T-cell (primary cell): ENCODE measurements around the gene GMPR. TPM values are rescaled to one million over a fixed set of nuclear protein-coding genes. Genes with fewer than 3 reads are reported as not detected.

Source experiments
- ATAC-seq, 4 experiments: fragments of 200-7000 bp in 3 of 4; fragments of 150-1000 bp in 1 of 4; cut with Tn5 transposase; replicated peaks in 1 of 4; 1 replicate in 3 of 4; 2 replicates in 1 of 4; pipeline ENCODE4 v1.10.0; 2021; ENCODE audit warnings: moderate library complexity in 3 of 4, mild to moderate bottlenecking in 2 of 4, moderate number of reproducible peaks in 1 of 4
- CTCF ChIA-PET, 2 donors: fragments of 300-600 bp; sonication (Branson Sonifier 250); formaldehyde crosslinking; loops; one replicate each; lab custom pipeline; 2022; ENCODE audit warnings: antibody characterized with exemption in 2 of 2; lab: Charles Lee
- POLR2A ChIA-PET, 2 donors: fragments of 300-600 bp; sonication (Branson Sonifier 250); formaldehyde crosslinking; loops; one replicate each; lab custom pipeline; 2022; ENCODE audit warnings: antibody characterized with exemption in 2 of 2; lab: Charles Lee
- DNase-seq, 35 experiments: peaks; one replicate each; pipeline versions ENCODE4 v3.0.0 to v3.0.0-alpha.2; 2013 to 2023
- H3K27ac ChIP-seq: one replicate; pipeline ENCODE4 v1.5.1; 2013; ENCODE audit warnings: low read length
- H3K27me3 ChIP-seq, 2 experiments: replicated peaks in 1 of 2; 1 replicate in 1 of 2; 2 replicates in 1 of 2; pipeline versions ENCODE4 v1.6.1 to v1.7.0; 2013; ENCODE audit warnings: low read length in 1 of 2, mixed read lengths in 1 of 2; ENCODE audit not compliant: control insufficient read depth in 2 of 2, insufficient read depth in 2 of 2; ENCODE audit errors: extremely low read depth in 1 of 2
- H3K36me3 ChIP-seq, 2 donors: 1 replicate in 1 of 2; 2 replicates in 1 of 2; pipeline versions ENCODE4 v1.6.1 to v1.7.0; 2013; ENCODE audit warnings: low read length in 1 of 2; ENCODE audit not compliant: control insufficient read depth in 2 of 2, insufficient read depth in 1 of 2; ENCODE audit errors: extremely low read depth in 1 of 2
- H3K4me1 ChIP-seq, 2 experiments: 1 replicate in 1 of 2; 2 replicates in 1 of 2; pipeline versions ENCODE4 v1.6.1 to v1.7.0; 2013; ENCODE audit warnings: low read length in 2 of 2, mixed read lengths in 1 of 2; ENCODE audit not compliant: insufficient read depth in 2 of 2, control insufficient read depth in 1 of 2; ENCODE audit errors: extremely low read depth in 1 of 2
- H3K4me3 ChIP-seq, 2 donors: 1 replicate in 1 of 2; 2 replicates in 1 of 2; pipeline versions ENCODE4 v1.5.1 to v1.7.0; 2013; ENCODE audit warnings: mild to moderate bottlenecking in 2 of 2, low read length in 1 of 2, moderate library complexity in 1 of 2; ENCODE audit not compliant: control insufficient read depth in 1 of 2; ENCODE audit errors: extremely low read depth in 1 of 2
- H3K9me3 ChIP-seq: 2 replicates; pipeline ENCODE4 v1.7.0; 2013
- H3K27ac Mint-ChIP-seq, 2 donors: one replicate each; pipeline ENCODE4 v1.8.0; 2020 to 2021; ENCODE audit warnings: mild to moderate bottlenecking in 2 of 2, mixed read lengths in 2 of 2
- H3K27me3 Mint-ChIP-seq, 2 donors: one replicate each; pipeline ENCODE4 v1.8.0; 2021 to 2022; ENCODE audit warnings: mixed read lengths in 2 of 2
- H3K36me3 Mint-ChIP-seq: one replicate; pipeline ENCODE4 v1.8.0; 2021; ENCODE audit warnings: mixed read lengths
- H3K4me1 Mint-ChIP-seq, 3 donors: one replicate each; pipeline ENCODE4 v1.8.0; 2020 to 2022; ENCODE audit warnings: mixed read lengths in 3 of 3, mild to moderate bottlenecking in 1 of 3
- H3K4me3 Mint-ChIP-seq, 3 donors: one replicate each; pipeline ENCODE4 v1.8.0; 2020 to 2022; ENCODE audit warnings: mild to moderate bottlenecking in 3 of 3, mixed read lengths in 3 of 3, moderate library complexity in 3 of 3
- H3K9me3 Mint-ChIP-seq, 3 donors: one replicate each; pipeline ENCODE4 v1.8.0; 2020 to 2022; ENCODE audit warnings: mixed read lengths in 3 of 3
- WGBS: methylation state at CpG from one replicate; pipeline ENCODE4 v1.1.5; 2013; ENCODE audit warnings: missing lambda C conversion rate; ENCODE audit not compliant: insufficient coverage; 5-methylcytosine and 5-hydroxymethylcytosine counted together
- total RNA-seq, 35 experiments: library from RNA in 6 of 35; stranded (reverse) in 6 of 35; fragments of 120-200 nt in 1 of 35; gene quantifications; one replicate each; pipeline versions ENCODE4 v1.2.1 to v1.2.4 and lab custom pipeline; 2013 to 2026

The GMPR gene
- total RNA-seq, 5 donors from 2014 or later (not counting 1 experiment from before 2014, with no cell fraction given): 0.26 to 1.4 (median 0.68) TPM

GRCh38 chr6:16248271-16248853, 10.0 kb downstream of the GMPR start:
- Mint-ChIP-seq H3K4me1 (peaks cover 0 to 4% (median 0%) of the 10 kb centered on the region in 3 donors), H3K27ac (no peak overlapping the region), H3K36me3 (no peaks in the 10 kb centered on the region), H3K9me3 (no peaks in the 10 kb centered on the region), H3K27me3 (peaks cover 0 to 5% of the 10 kb centered on the region in 2 donors), H3K4me3 (no peak overlapping the region)
- ChIA-PET CTCF (interaction anchor here in 1 of 2 donors (0.7 kb wide), 1 partner anchor 17 kb away, joined by 4 read pairs; no protein-coding TSS in a partner anchor), POLR2A (interaction anchor here in 1 of 2 donors (1.1 kb wide), 1 partner anchor 21 kb away, joined by 3 read pairs; no protein-coding TSS in a partner anchor)
- H3K9me3 ChIP-seq: no peaks in the 10 kb centered on the region
- ATAC-seq (no peak), DNase-seq (no peak)
- H3K27ac ChIP-seq: no peak overlapping the region
- H3K4me3 ChIP-seq: no peak overlapping the region
- no peaks in the 10 kb centered on the region for H3K36me3 ChIP-seq
- no peaks in the 10 kb centered on the region for H3K27me3 ChIP-seq
- peaks cover 0 to 2% of the 10 kb centered on the region in 2 experiments for H3K4me1 ChIP-seq
- 96% methylated on average over 4 of the region's 7 CpGs for WGBS

- CTCF ChIA-PET: no interaction called here
These were observed 11.6 kb downstream of the GMPR start for GRCh38 chr6:16249971-16250370.

GRCh38 chr6:16251706-16252105, 13.3 kb downstream of the GMPR start:
- ChIA-PET CTCF (no interaction called here), POLR2A (no interaction called here)
- Mint-ChIP-seq H3K4me3 (no peak overlapping the region), H3K4me1 (peaks cover 0 to 4% (median 0%) of the 10 kb centered on the region in 3 donors), H3K36me3 (no peaks in the 10 kb centered on the region), H3K9me3 (no peaks in the 10 kb centered on the region), H3K27ac (no peak overlapping the region), H3K27me3 (no peaks in the 10 kb centered on the region)
- Histone ChIP-seq H3K9me3 (no peaks in the 10 kb centered on the region), H3K4me1 (peaks cover 0 to 2% of the 10 kb centered on the region in 2 experiments), H3K27me3 (peaks cover 0 to 3% of the 10 kb centered on the region in 2 experiments), H3K4me3 (no peak overlapping the region), H3K36me3 (no peaks in the 10 kb centered on the region), H3K27ac (no peak overlapping the region)
- ATAC-seq: no peak
- 100% methylated on average over 1 of the region's 2 CpGs for WGBS
- DNase-seq: no peak

More at GRCh38 chr6:16249971-16250370, 11.6 kb downstream of the GMPR start:
- H3K9me3 ChIP-seq: no peaks in the 10 kb centered on the region
- H3K4me1 Mint-ChIP-seq: peaks cover 0 to 4% (median 0%) of the 10 kb centered on the region in 3 donors
- H3K4me1 ChIP-seq: peaks cover 0 to 2% of the 10 kb centered on the region in 2 experiments
- no peak overlapping the region for H3K4me3 Mint-ChIP-seq
- no peaks in the 10 kb centered on the region for H3K36me3 ChIP-seq
- no peaks in the 10 kb centered on the region for H3K9me3 Mint-ChIP-seq
- H3K36me3 Mint-ChIP-seq: no peaks in the 10 kb centered on the region
- POLR2A ChIA-PET: no interaction called here
- DNase-seq: no peak
- no peak overlapping the region for H3K4me3 ChIP-seq
- H3K27ac Mint-ChIP-seq: no peak overlapping the region
- ATAC-seq: no peak
- WGBS: no CpG with 5 or more reads among the region's 1 CpG
- H3K27me3 ChIP-seq: peaks cover 0 to under 1% of the 10 kb centered on the region in 2 experiments
- peaks cover 0 to 5% of the 10 kb centered on the region in 2 donors for H3K27me3 Mint-ChIP-seq
- no peak overlapping the region for H3K27ac ChIP-seq

DNA sequence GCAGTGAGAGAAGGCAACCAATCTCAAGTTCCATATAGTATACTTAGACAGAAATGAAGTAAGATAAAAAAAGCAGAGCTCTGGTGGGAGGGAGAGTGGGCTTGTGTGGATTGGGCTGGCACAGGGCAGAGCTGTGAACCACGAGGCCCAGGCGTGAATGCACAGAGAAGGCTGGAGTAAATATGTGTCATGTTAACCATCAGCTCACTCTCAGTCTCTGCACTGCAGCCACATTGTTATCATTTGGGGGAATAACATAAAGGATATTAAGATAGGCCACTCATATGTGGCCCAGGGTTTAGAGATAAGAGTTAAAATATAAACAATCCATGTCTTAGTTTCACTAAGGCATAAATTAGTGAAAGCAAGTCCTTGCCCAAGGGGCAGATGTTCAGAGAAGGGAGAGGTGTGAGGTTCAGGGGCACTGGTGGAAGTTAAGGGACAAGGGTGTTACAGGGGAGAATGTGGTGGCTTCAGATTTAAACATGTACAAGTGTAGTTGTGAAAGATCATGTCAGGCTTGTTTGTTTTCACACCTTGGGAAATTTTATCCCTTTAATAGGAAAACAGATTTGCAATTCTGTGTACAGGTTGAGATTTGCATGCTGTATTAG, 14.4 kb downstream of the GMPR start:
- H3K27ac ChIP-seq: no peak overlapping the region
- Mint-ChIP-seq H3K27me3 (no peaks in the 10 kb centered on the region), H3K36me3 (no peaks in the 10 kb centered on the region), H3K9me3 (no peaks in the 10 kb centered on the region), H3K27ac (no peak overlapping the region), H3K4me3 (no peak overlapping the region), H3K4me1 (peaks cover 0 to 4% (median 0%) of the 10 kb centered on the region in 3 donors)
- WGBS: 31% methylated on average over 2 of the region's 2 CpGs
- DNase-seq (peak in 7 of 35 experiments; percentile 4 to 26 (median 14)), ATAC-seq (no peak)
- peaks cover 0 to 2% of the 10 kb centered on the region in 2 experiments for H3K4me1 ChIP-seq
- H3K9me3 ChIP-seq: no peaks in the 10 kb centered on the region
- ChIA-PET POLR2A (no interaction called here), CTCF (no interaction called here)
- H3K4me3 ChIP-seq: no peak overlapping the region
- no peaks in the 10 kb centered on the region for H3K36me3 ChIP-seq
- H3K27me3 ChIP-seq: peaks cover 0 to 3% of the 10 kb centered on the region in 2 experiments

DNA sequence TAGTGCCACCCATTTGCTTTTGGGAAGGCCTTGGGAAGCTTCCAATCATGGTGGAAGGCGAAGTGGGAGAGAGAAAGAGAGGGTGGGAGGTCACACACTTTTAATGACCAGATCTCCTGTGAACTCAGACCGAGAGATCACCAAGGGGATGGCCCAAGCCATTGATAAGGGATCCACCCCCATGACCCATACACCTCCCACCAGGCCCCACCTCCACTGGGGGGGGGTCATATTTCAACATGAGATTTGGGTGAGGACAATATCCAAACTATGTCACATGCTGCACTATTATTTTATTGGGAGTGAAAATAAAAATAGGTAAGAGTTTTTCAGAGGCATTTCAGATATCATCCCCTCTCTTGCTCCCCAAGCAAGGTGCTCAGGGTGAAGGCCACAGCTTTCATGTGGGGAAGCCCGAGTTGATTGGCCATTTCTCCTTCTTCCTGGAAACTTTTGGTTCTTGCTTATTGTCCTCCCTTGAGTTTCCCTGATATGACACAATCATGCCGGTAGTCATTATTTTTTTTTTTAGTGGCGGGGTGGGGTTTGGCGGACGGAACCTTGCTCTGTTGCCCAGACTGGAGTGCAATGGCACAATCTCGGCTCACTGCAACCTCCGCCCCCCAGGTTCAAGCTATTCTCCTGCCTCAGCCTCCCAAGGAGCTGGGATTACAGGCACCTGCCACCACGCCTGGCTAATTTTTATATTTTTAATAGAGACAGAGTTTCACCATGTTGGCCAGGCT, 15.2 kb downstream of the GMPR start:
- DNase-seq: no peak
- 73% methylated on average over 2 of the region's 10 CpGs for WGBS
- POLR2A ChIA-PET: no interaction called here
- no peak overlapping the region for H3K4me3 Mint-ChIP-seq
- Histone ChIP-seq H3K4me3 (no peak overlapping the region), H3K4me1 (peaks cover 0 to 2% of the 10 kb centered on the region in 2 experiments), H3K9me3 (no peaks in the 10 kb centered on the region), H3K27ac (no peak overlapping the region), H3K36me3 (no peaks in the 10 kb centered on the region), H3K27me3 (peaks cover 0 to 3% of the 10 kb centered on the region in 2 experiments)
- ATAC-seq: no peak
- H3K4me1 Mint-ChIP-seq: peaks cover 0 to 4% (median 0%) of the 10 kb centered on the region in 3 donors
- H3K27ac Mint-ChIP-seq: no peak overlapping the region
- no peaks in the 10 kb centered on the region for H3K27me3 Mint-ChIP-seq
- no peaks in the 10 kb centered on the region for H3K9me3 Mint-ChIP-seq
- H3K36me3 Mint-ChIP-seq: no peaks in the 10 kb centered on the region
- CTCF ChIA-PET: no interaction called here

- Histone ChIP-seq H3K27me3 (peaks cover 0 to 3% of the 10 kb centered on the region in 2 experiments), H3K36me3 (no peaks in the 10 kb centered on the region), H3K4me1 (peaks cover 0 to 2% of the 10 kb centered on the region in 2 experiments), H3K27ac (no peak overlapping the region), H3K4me3 (no peak overlapping the region), H3K9me3 (no peaks in the 10 kb centered on the region)
- ATAC-seq: no peak
- CTCF ChIA-PET: no interaction called here
- 100% methylated on average over 2 of the region's 9 CpGs for WGBS
- POLR2A ChIA-PET: interaction anchor here in 1 of 2 donors (0.5 kb wide), 1 partner anchor 697 kb away, joined by 3 read pairs; no protein-coding TSS in a partner anchor
- Mint-ChIP-seq H3K9me3 (no peaks in the 10 kb centered on the region), H3K36me3 (no peaks in the 10 kb centered on the region), H3K4me3 (no peak overlapping the region), H3K4me1 (peaks cover 0 to 4% (median 0%) of the 10 kb centered on the region in 3 donors), H3K27ac (no peak overlapping the region), H3K27me3 (peaks cover 0 to 2% of the 10 kb centered on the region in 2 donors)
- no peak for DNase-seq
These were observed 16.1 kb downstream of the GMPR start for GRCh38 chr6:16254535-16254934.
